ENCODE data around the gene LGI2.
"Not testable (repeated sequence)": the region's sequence is repeated elsewhere in the genome, so short reads cannot be mapped to it uniquely, and the experiment has no call there.

Gene LGI2, protein sequence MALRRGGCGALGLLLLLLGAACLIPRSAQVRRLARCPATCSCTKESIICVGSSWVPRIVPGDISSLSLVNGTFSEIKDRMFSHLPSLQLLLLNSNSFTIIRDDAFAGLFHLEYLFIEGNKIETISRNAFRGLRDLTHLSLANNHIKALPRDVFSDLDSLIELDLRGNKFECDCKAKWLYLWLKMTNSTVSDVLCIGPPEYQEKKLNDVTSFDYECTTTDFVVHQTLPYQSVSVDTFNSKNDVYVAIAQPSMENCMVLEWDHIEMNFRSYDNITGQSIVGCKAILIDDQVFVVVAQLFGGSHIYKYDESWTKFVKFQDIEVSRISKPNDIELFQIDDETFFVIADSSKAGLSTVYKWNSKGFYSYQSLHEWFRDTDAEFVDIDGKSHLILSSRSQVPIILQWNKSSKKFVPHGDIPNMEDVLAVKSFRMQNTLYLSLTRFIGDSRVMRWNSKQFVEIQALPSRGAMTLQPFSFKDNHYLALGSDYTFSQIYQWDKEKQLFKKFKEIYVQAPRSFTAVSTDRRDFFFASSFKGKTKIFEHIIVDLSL

DNA sequence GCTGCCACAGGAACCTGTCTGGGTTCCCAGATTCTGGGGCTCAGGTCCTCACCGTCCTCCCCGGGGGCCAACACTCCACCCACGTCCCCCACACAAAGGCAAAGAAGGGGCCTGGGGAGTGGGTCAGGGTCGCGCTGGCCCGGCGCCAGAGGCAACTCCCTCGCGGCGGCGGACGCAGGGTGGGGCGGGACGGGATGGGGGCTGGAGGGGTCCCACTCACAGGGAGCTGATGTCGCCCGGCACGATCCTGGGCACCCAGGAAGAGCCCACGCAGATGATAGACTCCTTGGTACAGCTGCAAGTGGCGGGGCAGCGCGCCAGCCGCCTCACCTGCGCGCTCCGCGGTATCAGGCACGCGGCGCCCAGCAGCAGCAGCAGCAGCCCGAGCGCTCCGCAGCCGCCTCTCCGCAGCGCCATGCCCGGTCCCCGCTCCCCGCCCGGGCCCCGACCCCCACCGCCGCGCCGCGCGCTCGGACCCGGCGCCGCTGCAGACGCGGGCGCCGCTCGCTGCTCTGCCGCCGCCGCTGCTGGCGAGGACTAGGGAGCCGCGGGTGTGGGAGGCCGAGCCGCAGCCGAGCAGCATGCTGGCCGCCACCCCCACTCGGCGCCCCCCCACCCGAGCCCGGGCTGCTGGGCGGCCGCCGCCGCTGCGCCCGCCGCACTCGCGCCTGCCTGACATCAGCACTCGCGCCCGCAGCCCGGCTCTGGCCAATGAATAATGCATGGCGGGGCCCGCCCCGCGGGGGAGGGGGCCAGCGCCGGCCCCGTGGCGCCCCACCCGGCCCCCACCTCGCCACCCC, at the start of gene LGI2:
LGI2 (minus strand) TSS at position 670 of the 800 bp plus-strand sequence; CDS start at position 417, 253 bp downstream.
- DNase-seq (ENCODE audit: low read depth in 2 of 2) = no peak

DNA sequence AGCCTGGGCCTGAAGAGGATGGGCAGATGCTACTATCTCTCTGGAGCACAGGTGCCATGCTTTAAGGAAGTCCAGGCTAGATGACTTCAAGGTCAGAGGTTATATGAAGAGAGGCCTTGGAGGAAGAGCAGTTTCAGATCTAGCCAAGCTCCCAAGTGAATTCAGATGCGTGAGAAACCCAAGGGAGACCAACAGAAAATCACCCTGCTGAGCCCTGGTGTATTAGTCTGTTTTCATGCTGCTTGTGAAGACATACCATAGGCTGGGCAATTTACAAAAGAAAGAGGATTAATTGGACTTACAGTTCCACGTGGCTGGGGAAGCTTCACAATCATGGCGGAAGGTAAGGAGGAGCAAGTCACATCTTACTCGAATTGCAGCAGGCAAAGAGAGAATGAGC, 47.8 kb upstream of the LGI2 start:
- DNase-seq (ENCODE audit: low read depth in 2 of 2) = no peak

DNA sequence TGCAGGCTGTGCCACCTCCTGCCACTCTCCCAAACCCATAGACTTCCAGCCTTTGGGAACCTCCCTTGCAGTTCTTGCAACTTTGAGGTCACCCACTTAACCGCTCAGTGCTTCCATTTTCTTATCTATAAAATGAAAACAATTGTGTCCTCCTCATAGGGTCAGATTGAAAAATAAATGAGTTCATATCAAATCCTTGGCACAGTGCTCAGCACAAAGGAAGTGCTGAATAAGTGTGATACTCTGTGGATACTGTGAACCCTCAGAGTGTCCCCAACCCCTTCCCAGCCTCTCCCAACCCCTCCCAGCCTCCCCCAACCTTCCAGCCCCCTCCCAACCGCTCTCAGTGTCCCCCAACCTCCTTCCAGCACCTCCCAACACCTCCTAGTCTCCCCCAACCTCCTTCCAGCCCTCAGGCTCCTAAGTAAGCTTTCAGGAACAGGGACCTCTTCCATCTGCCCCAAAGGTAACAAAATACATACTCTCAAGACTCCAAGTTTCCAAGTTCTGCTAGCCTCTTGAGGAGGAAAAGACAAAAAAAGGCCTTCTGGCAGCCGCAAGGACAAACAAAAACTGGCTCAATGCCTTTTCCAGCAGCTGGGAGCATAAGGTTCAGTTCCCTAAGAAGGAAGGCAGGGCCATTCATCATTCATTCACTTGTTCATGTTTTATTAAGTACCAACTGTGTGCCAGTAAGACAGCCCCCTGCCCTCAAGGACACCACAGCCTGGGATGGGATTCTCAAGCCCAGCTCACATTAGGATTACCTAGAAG, 46.1 kb upstream of the LGI2 start:
- DNase-seq (ENCODE audit: low read depth in 2 of 2) = no peak

DNA sequence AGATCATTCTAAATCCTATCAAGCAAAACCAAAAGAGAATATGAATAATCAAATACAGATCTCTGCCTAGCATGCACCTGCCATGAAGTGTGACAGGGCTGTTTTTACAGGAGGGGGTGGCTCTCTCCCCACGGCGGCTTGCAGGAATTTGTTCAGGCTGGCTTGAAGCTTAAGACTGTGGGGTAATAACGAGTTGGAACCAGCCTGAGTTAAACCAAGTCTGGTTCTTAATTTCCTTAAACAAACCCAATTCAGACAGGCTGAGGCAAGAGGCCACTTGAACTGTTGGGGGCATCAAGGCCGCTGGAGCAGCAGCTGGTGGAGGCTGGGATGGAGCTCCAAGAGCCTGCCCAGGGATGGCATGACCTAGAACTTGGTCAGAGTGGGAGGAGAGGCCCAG, 45.1 kb upstream of the LGI2 start:
- no peak for DNase-seq (ENCODE audit: low read depth in 2 of 2)

DNA sequence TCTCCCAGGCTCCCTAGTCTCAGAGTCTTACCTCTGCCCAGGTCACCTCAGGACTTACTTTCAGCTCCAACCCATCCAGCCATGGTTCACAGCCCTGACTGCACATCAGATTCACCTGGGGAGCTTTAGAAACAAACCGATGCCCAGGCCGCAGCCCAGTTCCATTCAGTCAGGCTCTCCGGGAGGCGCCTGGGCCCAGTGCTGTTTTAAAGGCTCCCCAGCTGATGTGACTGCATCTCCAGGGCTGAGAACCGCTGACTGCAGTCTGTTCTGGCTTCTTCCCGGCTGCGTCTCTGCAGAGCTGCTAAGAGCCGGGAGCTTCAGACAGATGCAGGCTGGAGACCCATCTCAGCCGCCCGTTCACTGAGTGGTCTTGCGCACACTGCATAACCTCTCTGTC, 44.4 kb upstream of the LGI2 start:
- no peak for DNase-seq (ENCODE audit: low read depth in 2 of 2)

DNA sequence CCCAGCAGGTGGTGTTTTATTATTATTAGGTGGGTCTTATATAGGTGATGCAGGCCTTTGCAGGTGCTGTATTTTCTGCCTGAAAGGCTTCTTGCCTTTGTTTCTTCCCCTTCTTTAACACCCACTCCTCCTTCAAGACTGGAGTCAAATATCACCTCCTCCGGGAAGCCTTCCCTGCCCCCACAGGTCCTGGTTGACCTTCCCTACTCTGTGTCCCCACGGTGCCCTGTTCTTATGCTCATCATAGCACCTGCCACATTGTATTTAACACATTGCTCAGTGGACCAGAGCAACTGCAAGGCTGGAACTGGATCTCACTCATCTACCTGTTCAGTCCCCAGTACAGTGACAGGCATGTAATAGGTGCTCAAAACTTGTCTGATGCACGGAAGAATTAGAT, 39.8 kb upstream of the LGI2 start:
- DNase-seq (ENCODE audit: low read depth in 2 of 2) = no peak

DNA sequence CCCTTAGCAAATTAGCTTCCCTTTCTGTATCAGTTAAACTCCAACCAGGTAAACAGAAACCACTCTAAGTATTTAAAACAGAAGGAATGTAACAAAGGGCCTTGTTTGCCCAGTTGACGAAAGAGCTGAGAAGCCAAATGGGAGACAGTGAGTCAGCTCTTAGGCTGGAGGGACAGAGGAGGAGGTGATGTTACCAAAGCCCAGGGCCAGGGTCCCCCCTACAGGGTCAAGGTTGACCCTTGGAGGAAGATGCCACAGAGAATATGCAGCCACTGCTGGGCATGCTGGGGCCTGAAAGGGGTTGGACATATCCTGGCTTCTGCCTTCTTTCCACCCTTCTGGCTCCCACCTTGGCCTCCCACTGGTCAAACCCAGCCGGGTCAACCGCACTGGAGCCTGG, 38.3 kb upstream of the LGI2 start:
- DNase-seq (ENCODE audit: low read depth in 2 of 2) = no peak

DNA sequence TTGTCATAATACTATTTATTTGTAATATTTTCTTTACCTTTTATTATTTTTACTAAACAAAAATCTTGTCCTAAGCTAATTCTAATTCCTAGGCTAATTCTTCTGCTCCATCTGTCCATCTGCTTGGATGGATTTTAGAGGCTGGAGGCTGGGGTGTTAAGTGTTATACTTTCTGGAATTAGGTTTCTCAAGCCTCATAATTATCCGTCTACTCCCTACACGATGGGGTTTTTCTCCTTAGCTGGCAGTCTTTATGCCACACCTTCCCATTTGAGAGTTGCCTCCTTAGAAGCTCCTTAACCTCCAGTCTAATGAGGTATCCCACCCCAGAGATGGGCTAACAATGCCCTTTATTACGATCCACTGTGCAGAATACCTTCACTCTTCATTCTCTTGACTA, 37.6 kb upstream of the LGI2 start:
- DNase-seq (ENCODE audit: low read depth in 2 of 2) = no peak

DNA sequence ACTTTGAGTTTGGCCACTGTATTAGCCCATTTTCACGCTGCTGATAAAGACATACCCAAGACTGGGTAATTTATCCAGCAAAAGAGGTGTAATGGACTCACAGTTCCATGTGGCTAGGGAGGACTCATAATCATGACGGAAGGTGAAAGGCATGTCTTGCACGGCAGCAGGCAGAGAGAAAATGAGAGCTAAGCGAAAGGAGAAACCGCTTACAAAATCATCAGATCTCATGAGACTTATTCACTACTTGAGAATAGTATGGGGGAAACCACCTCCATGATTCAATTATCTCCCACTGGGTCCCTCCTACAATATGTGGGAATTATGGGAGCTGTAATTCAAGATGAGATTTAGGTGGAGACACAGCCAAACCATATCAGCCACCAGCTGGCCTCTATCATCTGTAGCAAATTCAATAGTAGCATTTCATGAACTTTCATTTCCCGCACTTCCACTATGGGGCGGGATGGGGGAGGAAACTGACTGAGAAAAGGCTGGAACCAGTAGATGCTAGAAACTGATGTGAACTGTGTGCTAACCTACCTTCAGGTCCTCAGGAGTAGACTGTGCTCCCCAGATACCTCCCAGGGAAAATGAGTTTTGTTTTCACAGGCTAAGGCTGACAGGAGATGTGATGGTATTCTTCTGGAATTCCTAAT, 35.3 kb upstream of the LGI2 start:
- DNase-seq (ENCODE audit: low read depth in 2 of 2) = no peak

DNA sequence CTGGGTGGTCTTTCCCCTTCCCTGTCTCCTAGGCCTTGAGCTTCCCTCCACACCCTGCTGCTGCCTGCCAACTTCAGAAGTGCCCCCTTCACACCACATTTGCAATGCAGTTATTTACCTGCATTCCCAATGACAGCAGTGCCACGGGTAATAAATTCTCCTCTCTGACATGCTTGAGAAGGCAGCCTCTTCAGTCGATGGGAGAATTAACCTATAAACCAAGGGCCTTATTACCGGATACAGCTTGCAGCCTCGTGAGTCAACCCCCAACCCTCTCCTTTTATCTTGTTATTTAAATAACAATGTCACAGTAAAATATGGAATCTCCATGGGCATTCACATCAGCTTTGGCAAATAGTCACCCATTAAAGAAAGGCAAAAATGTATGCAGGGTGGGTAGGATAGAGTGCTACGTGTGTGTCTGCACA, 34.7 kb upstream of the LGI2 start:
- DNase-seq (ENCODE audit: low read depth in 2 of 2) = no peak

DNA sequence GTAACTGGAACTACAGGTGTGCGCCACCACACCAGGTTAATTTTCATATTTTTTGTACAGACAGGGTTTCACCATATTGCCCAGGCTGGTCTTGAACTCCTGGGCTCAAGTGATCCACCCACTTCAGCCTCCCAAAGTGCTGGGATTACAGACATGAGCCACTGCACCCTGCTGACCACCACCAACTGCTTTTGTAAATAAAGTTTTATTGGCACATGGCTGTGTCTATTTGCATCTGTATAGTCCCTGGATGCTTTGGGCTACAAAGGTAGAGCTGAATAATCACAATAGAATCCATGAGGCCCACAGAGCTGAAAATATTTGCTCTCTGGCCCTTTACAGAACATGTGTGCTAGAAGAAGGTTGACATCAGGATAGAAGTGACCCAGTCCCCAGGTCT, 33.7 kb upstream of the LGI2 start:
- DNase-seq (ENCODE audit: low read depth in 2 of 2) = not testable (repeated sequence)

DNA sequence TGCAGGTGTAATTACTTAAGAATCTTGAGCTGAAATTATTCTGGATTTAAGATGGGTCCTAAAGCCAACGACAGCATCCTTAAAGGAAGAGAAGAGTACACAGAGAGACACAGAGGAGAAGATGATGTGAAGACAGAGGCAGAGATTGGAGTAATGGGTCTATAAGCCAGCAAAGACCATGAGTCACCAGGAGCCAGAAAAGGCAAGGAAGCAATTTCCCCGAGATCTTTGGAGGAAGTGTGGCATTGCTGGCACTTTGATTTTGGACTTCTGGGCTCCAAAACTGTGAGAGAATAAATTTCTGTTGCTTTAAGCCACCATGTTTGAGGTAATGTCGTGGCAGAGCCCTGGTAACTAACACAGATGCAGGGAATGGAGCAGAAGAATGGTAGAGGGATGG, 32.4 kb upstream of the LGI2 start:
- no peak for DNase-seq (ENCODE audit: low read depth in 2 of 2)

DNA sequence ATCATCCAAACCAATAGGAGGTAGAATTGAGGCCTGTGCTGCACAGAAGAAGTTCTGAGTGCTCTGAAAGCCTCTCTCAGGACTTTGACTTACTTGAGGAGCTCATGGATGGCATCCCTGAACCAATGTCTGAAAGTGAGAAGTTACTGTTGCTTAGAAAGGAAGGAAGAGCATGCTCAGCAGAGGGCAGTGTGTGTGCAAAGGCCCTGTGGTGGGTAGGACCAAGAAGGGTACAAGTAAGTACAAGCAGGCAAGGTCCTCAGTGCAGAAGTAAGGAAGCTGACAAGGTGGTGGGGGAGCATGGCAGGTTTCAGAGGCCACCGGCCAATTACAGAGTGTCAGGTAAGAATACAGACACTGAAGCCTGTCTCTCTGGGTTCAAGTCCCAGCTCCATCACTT, 31.4 kb upstream of the LGI2 start:
- no peak for DNase-seq (ENCODE audit: low read depth in 2 of 2)

DNA sequence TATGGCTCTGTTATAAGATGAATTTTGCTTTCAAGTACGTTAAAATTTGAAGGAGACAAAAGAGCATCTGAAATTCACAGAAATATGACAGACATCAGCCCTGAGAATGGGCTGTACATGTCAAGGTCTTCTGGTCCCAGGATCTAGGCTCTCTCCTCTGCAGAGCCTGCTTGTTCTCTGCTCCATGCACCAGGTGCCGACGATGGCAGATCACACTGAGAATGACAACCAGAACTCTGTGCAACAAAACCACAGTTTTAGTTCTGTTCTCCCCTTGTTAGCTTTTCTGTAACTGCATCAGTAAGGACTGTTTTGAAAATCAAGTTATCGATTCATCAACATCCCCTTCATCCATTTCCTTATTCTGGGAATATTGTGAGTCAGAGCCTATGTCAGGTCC, 30.9 kb upstream of the LGI2 start:
- DNase-seq (ENCODE audit: low read depth in 2 of 2) = no peak

DNA sequence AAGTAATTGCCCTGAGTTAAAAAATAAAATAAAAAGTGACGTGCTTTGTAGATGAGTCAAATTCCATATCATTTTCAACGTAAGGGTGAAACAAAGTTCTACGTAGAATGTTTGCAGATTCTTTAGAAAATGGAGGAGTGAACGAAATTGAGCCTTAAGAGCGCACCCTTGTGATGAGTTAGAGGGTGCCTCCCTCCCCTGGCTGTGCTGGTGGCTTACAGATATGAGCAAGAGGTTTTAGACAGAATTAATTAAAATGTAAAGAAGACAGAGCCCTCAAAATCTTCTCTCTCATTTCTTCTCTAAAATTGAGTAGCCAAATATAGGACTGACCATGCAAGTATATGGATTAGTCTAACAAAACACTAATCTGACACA, 30.2 kb upstream of the LGI2 start:
- DNase-seq (ENCODE audit: low read depth in 2 of 2) = no peak

DNA sequence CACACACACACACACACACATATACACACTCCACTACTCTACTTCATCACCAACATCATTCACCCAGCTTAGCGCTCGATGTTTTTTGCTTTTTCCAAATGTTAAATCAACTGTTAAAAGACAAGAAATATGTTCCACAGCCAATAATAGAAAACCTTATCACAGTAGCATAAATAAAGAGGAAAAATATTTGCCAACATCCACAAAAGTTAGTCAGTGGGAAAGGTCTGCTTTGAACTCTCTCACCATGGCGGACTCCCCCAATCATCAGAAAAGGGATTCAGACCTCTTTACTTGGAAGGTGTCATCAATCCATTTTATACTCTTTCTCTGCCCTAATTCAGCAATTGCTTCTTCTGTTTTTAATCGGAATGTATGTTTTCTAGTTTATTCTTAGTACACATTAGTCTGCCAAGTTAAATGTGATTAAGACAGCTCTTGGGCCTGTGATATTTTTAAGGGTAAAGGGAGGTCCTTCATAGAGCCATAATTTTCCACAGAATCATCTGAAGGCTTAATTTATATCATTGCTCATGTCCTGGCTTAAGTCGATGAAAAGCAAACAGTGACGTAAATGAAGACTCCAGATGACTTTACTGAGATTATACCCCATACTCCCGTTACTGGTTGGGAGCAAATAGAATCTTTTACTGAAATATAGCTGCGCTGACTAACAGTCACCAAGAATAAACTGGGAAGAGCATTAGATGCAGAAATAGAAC, 29.7 kb upstream of the LGI2 start:
- DNase-seq (ENCODE audit: low read depth in 2 of 2) = no peak

DNA sequence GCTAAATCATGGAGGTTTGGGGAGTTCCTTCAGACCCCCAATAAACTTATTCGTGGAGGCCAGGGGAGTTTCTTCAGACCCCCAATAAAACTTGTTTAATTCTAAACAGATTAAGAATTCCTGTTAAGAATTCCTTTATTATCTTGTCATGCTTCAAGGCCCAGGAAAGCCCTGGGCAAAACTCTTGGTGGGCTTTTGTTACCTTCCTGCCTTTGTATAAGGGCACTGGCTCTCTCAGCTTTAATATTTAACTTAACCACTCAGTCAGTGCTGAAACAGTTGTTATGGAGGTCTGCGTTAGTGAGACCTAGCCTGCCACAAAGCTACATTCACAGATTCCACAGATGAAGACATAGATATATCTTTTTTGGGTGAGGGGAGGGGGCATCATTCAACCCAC, 29.0 kb upstream of the LGI2 start:
- no peak for DNase-seq (ENCODE audit: low read depth in 2 of 2)

DNA sequence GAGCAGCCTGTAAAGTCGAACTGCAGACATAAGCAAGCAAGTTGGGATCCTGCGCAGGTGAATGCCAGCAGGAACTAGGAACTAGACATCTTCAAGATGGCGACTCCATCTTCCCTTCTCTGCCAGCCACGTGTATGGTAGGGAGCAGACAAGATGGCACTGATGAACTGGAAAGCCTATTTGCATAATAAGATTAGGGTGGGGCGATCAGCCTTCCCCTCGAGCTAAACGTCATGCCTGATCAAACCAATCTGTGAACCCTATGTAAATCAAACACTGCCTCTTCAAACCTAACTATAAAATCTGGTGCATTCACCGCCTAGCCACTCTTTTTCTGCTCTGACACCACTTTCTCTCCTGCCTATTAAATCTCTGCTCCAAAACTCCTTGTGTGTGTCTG, 28.1 kb upstream of the LGI2 start:
- DNase-seq (ENCODE audit: low read depth in 2 of 2) = no peak

DNA sequence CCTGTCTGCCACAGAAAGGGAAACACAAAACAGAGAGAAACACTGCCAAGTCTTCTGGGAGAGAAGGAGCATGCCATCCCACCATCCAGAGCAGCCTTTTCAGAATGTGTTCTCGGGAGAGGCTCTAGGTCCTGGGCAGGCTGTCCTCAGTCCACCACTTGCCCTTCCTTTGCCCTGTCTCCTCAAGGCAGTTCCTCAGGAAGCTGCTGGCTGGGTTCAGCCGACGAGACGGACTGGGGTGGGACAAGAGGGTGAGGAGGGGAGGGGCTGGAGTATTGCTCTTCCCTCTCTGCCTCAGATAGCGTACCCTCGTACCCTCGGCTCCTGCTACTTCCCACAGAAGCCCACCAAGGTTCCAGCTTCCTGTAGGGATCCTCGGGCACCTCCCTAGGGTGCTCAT, 26.6 kb upstream of the LGI2 start:
- DNase-seq (ENCODE audit: low read depth in 2 of 2) = no peak

DNA sequence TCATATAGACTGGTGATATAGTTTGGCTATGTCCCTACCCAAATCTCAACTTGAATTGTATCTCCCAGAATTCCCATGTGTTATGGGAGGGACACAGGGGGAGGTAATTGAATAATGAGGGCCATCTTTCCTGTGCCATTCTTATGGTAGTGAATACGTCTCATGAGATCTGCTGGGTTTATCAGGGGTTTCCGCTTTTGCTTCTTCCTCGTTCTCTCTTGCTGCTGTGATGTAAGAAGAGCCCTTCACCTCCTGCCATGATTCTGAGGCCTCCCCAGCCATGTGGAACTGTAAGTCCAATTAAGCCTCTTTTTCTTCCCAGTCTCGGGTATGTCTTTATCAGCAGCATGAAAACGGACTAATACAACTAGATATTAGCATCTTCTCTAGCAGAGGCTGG, 21.3 kb upstream of the LGI2 start:
- DNase-seq (ENCODE audit: low read depth in 2 of 2) = not testable (repeated sequence)

DNA sequence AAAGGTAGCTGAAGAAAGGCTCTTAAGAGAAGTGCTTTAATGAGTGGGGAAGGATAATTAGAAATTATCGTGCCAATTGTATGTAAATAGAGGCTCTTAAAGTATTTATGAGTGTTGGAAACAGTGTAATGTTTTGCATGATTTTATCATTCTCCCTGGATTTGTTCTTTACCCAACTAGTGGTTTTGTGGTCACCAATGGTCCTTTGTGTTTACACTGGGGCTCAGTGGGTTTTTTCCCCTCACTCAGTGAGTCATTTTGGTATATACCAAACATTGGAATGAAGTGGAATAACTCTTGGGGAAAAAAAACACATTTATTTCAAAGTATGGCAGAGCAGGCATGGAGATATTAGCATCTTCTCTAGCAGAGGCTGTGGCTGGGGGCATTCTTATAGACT, 20.8 kb upstream of the LGI2 start:
- no peak for DNase-seq (ENCODE audit: low read depth in 2 of 2)

All from fibroblast of skin of left biceps (primary cell).